GM18511 (cell line): ENCODE measurements around the gene SRC.

ENCODE experiments used
- ATAC-seq: cut with Tn5 transposase; IDR thresholded peaks from one replicate; pipeline ENCODE4 v1.9.1; 2021; ENCODE audit warnings: mild to moderate bottlenecking, moderate library complexity; ENCODE audit not compliant: unreplicated experiment

SRC gene

GRCh38 chr20:37393196-37393862 is 47.4 kb downstream of the SRC start:
- no peak for ATAC-seq

DNA sequence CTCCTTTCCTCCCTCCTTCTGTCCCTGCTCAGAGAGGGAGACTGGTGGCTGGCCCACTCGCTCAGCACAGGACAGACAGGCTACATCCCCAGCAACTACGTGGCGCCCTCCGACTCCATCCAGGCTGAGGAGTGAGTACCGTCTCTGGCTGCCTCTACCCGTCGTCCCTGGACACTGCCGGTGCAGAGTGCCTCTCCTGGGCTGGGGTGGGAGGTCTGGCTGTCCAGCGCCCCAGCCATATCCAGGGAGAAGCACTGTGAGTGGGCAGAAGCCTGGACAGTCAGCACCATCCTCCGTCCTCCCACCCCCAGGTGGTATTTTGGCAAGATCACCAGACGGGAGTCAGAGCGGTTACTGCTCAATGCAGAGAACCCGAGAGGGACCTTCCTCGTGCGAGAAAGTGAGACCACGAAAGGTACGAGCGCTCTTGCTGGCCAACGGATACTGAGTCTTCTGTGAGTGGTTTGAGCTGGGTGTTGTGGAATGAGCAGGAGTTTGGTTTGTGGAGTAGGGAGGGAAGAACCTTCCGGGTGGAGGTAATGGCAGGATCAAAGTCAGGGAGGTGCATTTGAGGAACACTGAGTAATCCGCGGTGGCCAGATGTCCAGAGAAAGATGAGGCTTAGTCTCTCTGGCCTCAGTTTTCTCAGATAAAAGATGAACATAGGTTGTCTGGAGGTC is 48.1 kb downstream of the SRC start:
- no peak for ATAC-seq

DNA sequence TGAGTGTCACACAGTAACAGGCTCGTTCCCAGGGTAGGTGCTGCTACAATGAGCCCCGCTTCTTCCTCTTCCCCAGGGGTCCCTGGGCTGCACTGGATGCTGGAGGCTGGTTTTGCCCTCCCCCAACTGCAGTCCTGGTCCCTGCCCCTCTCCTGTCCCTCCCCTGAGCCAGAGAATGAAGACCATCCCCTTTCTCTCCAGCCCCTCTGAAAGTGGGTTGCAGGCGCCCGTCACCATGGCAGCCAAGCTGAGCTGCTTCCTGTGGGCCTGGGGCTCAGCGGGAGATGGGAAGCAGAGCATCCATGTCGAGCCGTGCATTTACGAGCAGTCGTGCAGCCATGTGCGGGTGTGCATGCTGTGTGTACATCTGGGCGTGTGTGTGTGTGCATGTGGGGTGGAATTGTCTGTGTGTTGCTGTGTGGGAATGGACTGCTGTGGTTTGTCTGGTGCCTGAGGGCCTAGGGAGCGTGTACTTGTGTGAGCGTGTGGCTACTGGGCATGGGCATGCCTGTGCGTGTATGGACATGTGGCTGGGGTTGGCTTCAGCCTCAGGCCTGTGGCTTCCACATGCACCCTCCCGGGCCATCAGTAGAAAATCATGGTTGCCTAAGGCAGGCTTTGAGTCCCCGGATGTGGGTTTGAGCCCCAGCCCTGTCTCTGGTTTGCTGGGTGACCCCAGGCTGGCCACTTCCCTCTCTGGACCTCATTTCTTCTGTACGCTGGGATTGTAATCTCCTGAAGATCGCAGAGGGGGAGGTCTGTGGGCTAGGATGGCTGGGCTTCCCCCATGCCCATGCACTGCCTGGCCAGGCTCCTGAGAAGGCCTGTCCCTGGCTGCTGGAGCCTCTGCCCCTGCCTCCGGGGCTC is 48.8 kb downstream of the SRC start:
- ATAC-seq: no peak

- no peak for ATAC-seq
Observed at GRCh38 chr20:37395410-37395797, 49.5 kb downstream of the SRC start.

DNA sequence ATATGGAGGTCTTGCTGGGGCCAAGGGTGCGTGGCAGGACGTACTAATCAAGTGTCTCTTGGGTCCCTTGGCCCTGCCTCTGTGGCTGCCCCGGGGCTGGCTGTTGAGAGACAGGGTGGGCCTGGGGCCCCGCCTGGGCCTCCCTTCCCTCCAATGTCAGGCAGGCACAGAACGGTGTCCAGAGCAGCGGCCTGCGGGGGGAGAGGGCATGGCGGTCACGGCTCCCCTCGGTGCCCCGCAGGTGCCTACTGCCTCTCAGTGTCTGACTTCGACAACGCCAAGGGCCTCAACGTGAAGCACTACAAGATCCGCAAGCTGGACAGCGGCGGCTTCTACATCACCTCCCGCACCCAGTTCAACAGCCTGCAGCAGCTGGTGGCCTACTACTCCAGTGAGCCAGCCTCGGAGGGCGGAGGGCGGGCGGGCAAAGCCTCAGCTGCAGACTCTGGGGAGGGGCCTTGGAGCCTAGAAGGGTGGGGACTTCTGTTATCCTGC is 50.0 kb downstream of the SRC start:
- no peak for ATAC-seq

GRCh38 chr20:37396416-37397075 is 50.6 kb downstream of the SRC start:
- no peak for ATAC-seq

GRCh38 chr20:37397076-37397953 is 51.4 kb downstream of the SRC start:
- ATAC-seq: no peak

- no peak for ATAC-seq
Observed at GRCh38 chr20:37397954-37398749, 52.2 kb downstream of the SRC start.

DNA sequence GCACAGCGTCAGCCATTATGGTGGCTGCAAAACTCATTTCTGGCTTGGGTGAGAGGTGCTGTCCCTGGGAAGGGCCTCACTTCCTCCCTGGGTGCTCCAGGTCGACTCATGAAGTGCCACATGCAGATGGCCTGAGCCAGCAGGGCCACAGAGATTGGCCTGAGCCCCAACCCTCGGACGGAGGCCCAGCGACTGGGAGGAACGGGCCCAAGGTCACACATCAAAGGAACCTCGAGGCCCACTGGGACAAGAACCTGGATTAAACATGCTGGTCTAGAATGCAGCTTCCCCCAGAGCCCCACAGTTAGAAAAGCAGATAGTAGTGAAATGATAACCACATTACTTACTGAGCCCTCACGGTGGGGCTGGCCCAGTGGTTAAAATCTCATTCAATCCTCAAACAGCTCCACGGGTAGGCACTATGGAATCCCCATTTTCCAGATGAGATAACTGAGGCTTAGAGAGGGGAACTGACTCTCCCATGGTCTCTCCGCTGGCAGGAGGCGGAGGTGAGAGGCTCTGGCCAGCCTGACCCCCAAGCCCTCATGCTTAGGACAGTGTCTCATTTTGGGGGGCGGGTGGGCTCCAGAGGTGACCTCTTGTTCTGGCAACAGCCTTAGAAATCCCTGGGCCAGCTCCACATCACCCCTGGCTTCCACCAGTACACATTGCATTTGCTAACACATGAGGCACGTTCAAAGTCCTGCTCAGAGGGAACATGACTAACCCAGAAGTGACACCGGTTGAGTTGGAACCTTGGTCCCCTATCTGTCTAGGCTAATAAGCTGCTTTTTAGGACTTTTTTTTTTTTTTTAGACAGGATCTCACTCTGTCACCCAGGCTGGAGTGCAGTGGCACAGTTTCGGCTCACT is 53.0 kb downstream of the SRC start:
- no peak for ATAC-seq

GRCh38 chr20:37401282-37401929 is 55.5 kb downstream of the SRC start:
- no peak for ATAC-seq

DNA sequence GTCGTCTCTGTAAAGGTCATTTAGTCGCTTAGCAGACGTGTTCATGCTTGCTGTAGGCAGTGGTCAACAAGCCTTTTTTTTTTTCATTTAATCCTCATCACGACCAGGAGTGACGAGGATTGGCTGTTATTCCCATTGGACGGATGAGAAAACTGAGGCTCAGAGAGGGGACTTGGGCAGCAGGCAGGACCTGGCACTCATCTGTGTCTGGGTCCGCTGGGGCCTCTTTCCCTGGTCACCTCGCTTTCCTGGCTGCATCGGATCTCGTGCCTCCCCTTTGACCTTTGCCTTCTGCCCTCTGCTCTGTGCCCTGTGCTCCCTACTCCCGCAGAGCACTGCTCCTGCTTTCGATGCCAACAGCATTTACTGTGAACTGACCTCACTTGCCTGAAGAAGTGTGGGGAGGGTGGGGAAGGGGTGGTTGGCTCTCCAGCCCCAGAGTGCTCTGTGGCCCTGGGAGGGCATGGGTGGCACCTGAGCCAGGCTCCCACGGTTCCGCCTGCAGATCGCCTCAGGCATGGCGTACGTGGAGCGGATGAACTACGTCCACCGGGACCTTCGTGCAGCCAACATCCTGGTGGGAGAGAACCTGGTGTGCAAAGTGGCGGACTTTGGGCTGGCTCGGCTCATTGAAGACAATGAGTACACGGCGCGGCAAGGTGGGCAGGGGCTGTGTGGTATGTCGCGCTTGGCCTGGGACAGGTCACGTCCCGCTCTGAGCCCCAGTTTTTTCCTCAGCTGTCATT is 56.2 kb downstream of the SRC start:
- ATAC-seq: no peak

- ATAC-seq: no peak
Observed at GRCh38 chr20:37403107-37404033, 57.4 kb downstream of the SRC start.

DNA sequence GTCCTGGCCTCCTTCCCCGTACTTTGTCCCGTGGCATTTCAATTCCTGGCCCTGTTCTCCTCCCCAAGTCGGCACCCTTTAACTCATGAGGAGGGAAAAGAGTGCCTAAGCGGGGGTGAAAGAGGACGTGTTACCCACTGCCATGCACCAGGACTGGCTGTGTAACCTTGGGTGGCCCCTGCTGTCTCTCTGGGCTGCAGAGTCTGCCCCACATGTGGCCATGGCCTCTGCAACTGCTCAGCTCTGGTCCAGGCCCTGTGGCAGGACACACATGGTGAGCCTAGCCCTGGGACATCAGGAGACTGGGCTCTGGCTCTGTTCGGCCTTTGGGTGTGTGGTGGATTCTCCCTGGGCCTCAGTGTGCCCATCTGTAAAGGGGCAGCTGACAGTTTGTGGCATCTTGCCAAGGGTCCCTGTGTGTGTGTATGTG is 58.5 kb downstream of the SRC start:
- ATAC-seq: no peak

DNA sequence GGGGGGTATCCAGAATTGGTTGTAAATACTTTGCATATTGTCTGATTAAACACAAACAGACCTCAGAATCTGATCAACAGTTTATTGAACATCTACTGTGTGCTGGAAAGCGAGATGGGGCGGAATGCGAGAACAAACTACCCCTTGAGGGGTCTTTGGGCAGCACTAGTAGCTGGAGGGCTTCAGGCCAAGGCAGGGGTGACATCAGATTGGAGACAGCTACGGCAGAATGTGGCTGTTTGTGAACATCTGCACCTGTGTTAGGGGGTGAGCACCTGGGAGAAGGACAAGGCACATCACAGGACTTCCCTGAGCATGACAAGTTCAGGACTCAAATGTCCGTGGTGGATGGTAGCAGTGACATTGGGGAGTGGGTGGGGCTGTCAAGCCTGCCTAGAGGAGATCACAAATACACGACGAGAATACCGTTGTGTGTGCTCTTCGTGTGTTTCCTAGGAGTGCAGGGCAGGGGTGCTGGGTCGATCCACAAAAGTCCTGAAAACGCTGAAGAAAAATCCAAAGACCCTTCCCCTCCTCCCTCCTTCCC is 59.5 kb downstream of the SRC start:
- ATAC-seq: no peak
